ENCODE results near the gene PGM5. TPM values are rescaled to one million over a fixed set of nuclear protein-coding genes. Genes with fewer than 3 reads are reported as not detected.

Gene PGM5
- total RNA-seq, 4 donors from 2014 or later: 573 to 742 (median 607) TPM

DNA sequence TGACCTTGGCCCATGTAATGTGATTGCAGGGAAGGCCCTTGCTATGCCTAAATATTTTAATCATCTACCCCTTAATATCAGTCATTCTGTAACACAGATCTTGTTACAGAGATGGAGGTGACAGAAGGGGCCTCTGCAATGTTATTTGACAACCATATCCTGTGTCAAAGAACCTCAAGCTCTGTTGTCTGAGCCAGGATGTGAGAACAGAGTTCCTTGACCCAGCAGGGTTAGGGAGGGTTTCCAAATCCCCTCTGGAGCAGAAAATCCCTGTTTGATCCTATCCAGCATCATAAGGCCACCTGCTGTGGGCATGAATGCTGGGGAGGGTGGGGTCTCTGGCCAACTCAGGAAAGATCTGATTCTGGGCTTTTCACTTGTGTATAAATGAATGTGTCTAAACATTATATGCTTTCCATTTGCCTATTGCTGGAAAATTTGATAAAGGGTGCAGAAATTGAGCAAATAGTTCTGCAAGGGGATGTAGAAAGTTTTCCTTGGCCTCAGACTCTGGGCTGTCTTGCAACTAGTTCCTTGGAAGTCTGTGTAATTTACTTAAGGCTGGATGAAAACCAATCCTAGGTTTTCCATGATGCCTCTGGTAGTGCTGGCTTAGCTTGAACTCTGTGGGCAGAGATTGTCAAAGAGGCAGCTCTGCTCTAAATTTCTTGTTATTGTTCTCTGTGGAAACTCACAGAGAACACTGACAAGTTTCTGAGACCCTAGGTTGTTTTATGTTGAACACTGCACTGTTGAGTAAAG, 71.0 kb downstream of the PGM5 start:
- Histone ChIP-seq H3K4me3 (no peak overlapping the region), H3K27me3 (no peaks in the 10 kb centered on the region), H3K36me3 (peaks cover 0 to 5% (median 0%) of the 10 kb centered on the region in 4 donors), H3K4me1 (peaks cover 15 to 81% (median 75%) of the 10 kb centered on the region in 4 donors), H3K27ac (replicated peaks in 1 of 4) (peak overlapping the region; percentile 45 to 71 (median 63)), H3K9me3 (no peaks in the 10 kb centered on the region)
- TF ChIP-seq POLR2A (IDR thresholded peaks at IDR 0.05; ENCODE audit: low read depth): no peak
- TF ChIP-seq, protein P1, sequence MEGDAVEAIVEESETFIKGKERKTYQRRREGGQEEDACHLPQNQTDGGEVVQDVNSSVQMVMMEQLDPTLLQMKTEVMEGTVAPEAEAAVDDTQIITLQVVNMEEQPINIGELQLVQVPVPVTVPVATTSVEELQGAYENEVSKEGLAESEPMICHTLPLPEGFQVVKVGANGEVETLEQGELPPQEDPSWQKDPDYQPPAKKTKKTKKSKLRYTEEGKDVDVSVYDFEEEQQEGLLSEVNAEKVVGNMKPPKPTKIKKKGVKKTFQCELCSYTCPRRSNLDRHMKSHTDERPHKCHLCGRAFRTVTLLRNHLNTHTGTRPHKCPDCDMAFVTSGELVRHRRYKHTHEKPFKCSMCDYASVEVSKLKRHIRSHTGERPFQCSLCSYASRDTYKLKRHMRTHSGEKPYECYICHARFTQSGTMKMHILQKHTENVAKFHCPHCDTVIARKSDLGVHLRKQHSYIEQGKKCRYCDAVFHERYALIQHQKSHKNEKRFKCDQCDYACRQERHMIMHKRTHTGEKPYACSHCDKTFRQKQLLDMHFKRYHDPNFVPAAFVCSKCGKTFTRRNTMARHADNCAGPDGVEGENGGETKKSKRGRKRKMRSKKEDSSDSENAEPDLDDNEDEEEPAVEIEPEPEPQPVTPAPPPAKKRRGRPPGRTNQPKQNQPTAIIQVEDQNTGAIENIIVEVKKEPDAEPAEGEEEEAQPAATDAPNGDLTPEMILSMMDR (IDR thresholded peaks at IDR 0.05): no peak
- TF ChIP-seq EP300 (IDR thresholded peaks at IDR 0.05): no peak
- no peak for TF ChIP-seq POLR2AphosphoS5 (IDR thresholded peaks at IDR 0.05)
- DNase-seq (ENCODE audit: extremely low spot score): peak; percentile 84
- intact Hi-C loops (cut with DNase I): no loop called here

DNA sequence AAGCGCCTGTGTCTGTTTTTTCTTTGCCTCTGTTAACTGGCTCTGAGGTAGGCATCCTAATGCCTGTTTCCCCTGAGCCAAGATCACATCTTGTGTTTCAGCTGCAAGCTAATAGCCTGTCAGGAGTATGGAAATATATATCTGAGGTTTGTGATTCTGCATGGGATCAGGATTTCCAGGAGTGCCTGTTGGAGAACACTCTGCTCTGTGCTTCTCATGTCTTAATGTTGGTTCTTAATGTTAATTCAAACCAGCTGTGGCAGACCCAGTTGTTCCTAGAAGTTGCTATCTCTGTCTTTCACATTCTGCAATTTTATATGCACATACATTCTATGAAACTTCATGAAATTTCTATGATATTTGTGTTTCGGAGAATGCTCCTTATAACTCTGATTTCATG, 72.1 kb downstream of the PGM5 start:
- intact Hi-C loops (cut with DNase I): no loop called here
- TF ChIP-seq POLR2AphosphoS5 (IDR thresholded peaks at IDR 0.05) (no peak), POLR2A (IDR thresholded peaks at IDR 0.05; ENCODE audit: low read depth) (no peak)
- Histone ChIP-seq H3K9me3 (no peaks in the 10 kb centered on the region), H3K27ac (replicated peaks in 1 of 4) (peak overlapping the region; percentile 45 to 71 (median 63)), H3K27me3 (no peaks in the 10 kb centered on the region), H3K4me1 (peaks cover 15 to 91% (median 85%) of the 10 kb centered on the region in 4 donors), H3K36me3 (peaks cover 0 to 5% (median 0%) of the 10 kb centered on the region in 4 donors), H3K4me3 (no peak overlapping the region)
- no peak for DNase-seq (ENCODE audit: extremely low spot score)
- 63% methylated on average over 2 of the region's 2 CpGs for WGBS

DNA sequence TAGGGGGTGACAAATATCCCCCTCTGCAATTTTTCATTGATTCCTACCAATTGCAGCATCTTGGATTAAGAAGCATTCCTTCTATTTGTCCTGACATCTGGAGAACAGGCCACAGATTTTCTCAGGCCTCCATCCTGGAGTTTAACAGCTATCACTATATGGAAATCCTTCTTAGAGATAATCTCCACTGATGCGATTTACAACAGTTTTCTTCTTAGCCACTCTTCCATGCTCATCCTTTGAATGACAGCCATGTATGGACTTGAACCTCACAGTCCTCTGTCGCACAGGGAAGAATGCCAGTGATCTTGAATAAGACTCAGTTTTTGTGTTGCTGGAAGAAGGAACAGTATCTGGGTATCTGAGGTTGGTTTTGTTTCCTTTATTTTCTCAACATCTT, 73.2 kb downstream of the PGM5 start:
- peak; percentile 39 for DNase-seq (ENCODE audit: extremely low spot score)
- Histone ChIP-seq H3K36me3 (peaks cover 0 to 5% (median 0%) of the 10 kb centered on the region in 4 donors), H3K27me3 (no peaks in the 10 kb centered on the region), H3K27ac (replicated peaks in 1 of 4) (peak overlapping the region; percentile 8 to 69 (median 40)), H3K9me3 (no peaks in the 10 kb centered on the region), H3K4me1 (peaks cover 15 to 97% (median 81%) of the 10 kb centered on the region in 4 donors), H3K4me3 (no peak overlapping the region)
- intact Hi-C loops (cut with DNase I): no loop called here
- no peak for TF ChIP-seq POLR2AphosphoS5 (IDR thresholded peaks at IDR 0.05)
- TF ChIP-seq EP300 (IDR thresholded peaks at IDR 0.05): no peak
- WGBS: 80% methylated on average over 2 of the region's 2 CpGs

DNA sequence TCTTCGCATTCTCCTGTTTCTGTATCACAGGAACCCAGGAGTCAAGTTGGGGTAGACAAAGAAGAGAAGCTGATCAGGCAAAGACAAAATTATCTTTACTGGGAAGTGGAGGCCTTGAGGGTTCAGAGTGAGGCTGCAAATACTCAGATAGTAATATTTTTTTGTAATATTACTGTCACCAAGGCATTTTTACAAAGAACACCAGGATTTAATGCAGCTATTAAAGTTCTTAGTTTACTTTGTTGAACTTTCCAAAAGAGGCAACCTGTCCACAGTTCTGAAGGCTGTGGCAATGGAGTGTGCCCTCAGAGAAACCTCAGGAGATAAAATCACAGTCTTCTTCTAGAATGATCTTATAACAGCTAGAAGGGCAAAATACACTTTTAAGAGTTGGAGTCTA, 74.9 kb downstream of the PGM5 start:
- Histone ChIP-seq H3K27ac (replicated peaks in 1 of 4) (peak overlapping the region in 3 of 4 donors; percentile 34 to 69 (median 57)), H3K36me3 (peaks cover 0 to 9% (median 0%) of the 10 kb centered on the region in 4 donors), H3K9me3 (no peaks in the 10 kb centered on the region), H3K4me3 (no peak overlapping the region), H3K4me1 (peaks cover 17 to 88% (median 74%) of the 10 kb centered on the region in 4 donors), H3K27me3 (no peaks in the 10 kb centered on the region)
- TF ChIP-seq POLR2AphosphoS5 (IDR thresholded peaks at IDR 0.05) (no peak), EP300 (IDR thresholded peaks at IDR 0.05) (no peak), POLR2A (IDR thresholded peaks at IDR 0.05; ENCODE audit: low read depth) (no peak)
- TF ChIP-seq, protein P1 (IDR thresholded peaks at IDR 0.05): no peak
- DNase-seq (ENCODE audit: extremely low spot score): no peak
- WGBS: 96% methylated on average over 1 of the region's 1 CpG
- intact Hi-C loops (cut with DNase I): no loop called here

DNA sequence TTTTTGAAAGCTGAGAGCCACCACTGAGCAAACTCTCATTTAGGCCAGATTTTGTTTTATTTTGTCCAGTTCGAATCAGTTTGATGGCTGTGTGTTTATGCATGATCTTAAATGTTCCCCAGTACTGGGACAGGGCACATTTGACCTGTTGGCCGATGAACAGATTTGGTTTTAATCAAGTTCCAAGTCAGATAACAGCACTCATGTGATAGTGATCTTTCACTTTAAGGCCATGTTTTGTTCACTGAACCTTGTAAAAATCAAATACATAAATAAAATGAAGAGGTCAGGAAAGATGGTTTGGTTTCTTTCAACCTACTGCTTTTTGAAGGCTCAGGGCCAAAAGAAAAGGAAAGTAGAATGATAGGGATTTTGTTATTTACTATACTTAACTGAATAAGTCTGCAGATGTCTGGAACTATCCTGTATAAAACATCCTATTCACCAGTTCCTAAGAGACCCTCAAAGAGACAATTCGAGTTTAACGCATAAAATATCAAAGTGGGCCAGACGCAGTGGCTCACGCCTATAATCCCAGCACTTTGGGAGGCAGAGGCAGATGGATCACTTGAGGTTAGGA, 77.2 kb downstream of the PGM5 start:
- WGBS: 72% methylated on average over 6 of the region's 6 CpGs
- Histone ChIP-seq H3K27ac (replicated peaks in 1 of 4) (peak overlapping the region; percentile 26 to 69 (median 54)), H3K36me3 (peaks cover 0 to 9% (median 0%) of the 10 kb centered on the region in 4 donors), H3K4me1 (peaks cover 22 to 85% (median 75%) of the 10 kb centered on the region in 4 donors), H3K4me3 (no peak overlapping the region), H3K9me3 (no peaks in the 10 kb centered on the region), H3K27me3 (no peaks in the 10 kb centered on the region)
- intact Hi-C loops (cut with DNase I): no loop called here
- TF ChIP-seq, protein P1 (IDR thresholded peaks at IDR 0.05): no peak
- TF ChIP-seq EP300 (IDR thresholded peaks at IDR 0.05): no peak
- no peak for TF ChIP-seq POLR2A (IDR thresholded peaks at IDR 0.05; ENCODE audit: low read depth)
- TF ChIP-seq POLR2AphosphoS5 (IDR thresholded peaks at IDR 0.05): no peak
- no peak for DNase-seq (ENCODE audit: extremely low spot score)
